GM23248 (cell line): ENCODE results near the gene CSMD2. TPM values are rescaled to one million over a fixed set of nuclear protein-coding genes. Genes with fewer than 3 reads are reported as not detected.

ENCODE experiments used
- DNase-seq: peaks from one replicate; pipeline ENCODE4 v3.0.0-alpha.2; 2015
- H2AFZ ChIP-seq: fragments of 200-600 bp; sonication (generic); 2 replicates; pipeline ENCODE4 v1.6.1; 2016; ENCODE audit warnings: antibody characterized with exemption
- H3F3A ChIP-seq: fragments of 200-600 bp; sonication (generic); 2 replicates; pipeline ENCODE4 v1.6.1; 2016; ENCODE audit warnings: mild to moderate bottlenecking, antibody characterized with exemption, mixed run types; ENCODE audit not compliant: insufficient read depth
- H3K27ac ChIP-seq: fragments of 200-600 bp; sonication (generic); 2 replicates; pipeline ENCODE4 v1.5.1; 2016; ENCODE audit warnings: mild to moderate bottlenecking
- H3K27me3 ChIP-seq: fragments of 200-600 bp; sonication (generic); replicated peaks from 2 replicates; pipeline ENCODE4 v1.6.1; 2016; ENCODE audit warnings: mild to moderate bottlenecking; ENCODE audit not compliant: insufficient read depth
- H3K36me3 ChIP-seq: fragments of 200-600 bp; sonication (generic); 2 replicates; pipeline ENCODE4 v1.6.1; 2016; ENCODE audit warnings: low read depth, mild to moderate bottlenecking
- H3K4me1 ChIP-seq: fragments of 200-600 bp; sonication (generic); 2 replicates; pipeline ENCODE4 v1.6.1; 2016; ENCODE audit warnings: mild to moderate bottlenecking; ENCODE audit not compliant: insufficient read depth
- H3K4me2 ChIP-seq: fragments of 200-600 bp; sonication (generic); one replicate; pipeline ENCODE4 v1.6.1; 2016; ENCODE audit warnings: mild to moderate bottlenecking; ENCODE audit not compliant: unreplicated experiment
- H3K4me3 ChIP-seq: fragments of 200-600 bp; sonication (generic); 2 replicates; pipeline ENCODE4 v1.5.1; 2016; ENCODE audit warnings: mild to moderate bottlenecking
- H3K79me2 ChIP-seq: fragments of 200-600 bp; sonication (generic); 2 replicates; pipeline ENCODE4 v1.6.1; 2016; ENCODE audit warnings: mild to moderate bottlenecking; ENCODE audit not compliant: insufficient read depth
- H3K9ac ChIP-seq: fragments of 200-600 bp; sonication (generic); 2 replicates; pipeline ENCODE4 v1.6.1; 2016; ENCODE audit warnings: mild to moderate bottlenecking
- H3K9me2 ChIP-seq: fragments of 200-600 bp; sonication (generic); 2 replicates; pipeline ENCODE4 v1.6.1; 2016; ENCODE audit warnings: mixed run types, mild to moderate bottlenecking, moderate library complexity; ENCODE audit not compliant: insufficient read depth
- H3K9me3 ChIP-seq: fragments of 200-600 bp; sonication (generic); one replicate; pipeline ENCODE4 v1.6.1; 2017; ENCODE audit warnings: low read depth
- H4K20me1 ChIP-seq: fragments of 200-600 bp; sonication (generic); 2 replicates; pipeline ENCODE4 v1.6.0; 2016; ENCODE audit not compliant: insufficient read depth
- EZH2 ChIP-seq: fragments of 200-600 bp; sonication (generic); IDR thresholded peaks from 2 replicates; pipeline ENCODE4 v1.6.1; 2018; ENCODE audit warnings: antibody characterized with exemption, mild to moderate bottlenecking; ENCODE audit not compliant: insufficient read depth, poor library complexity, severe bottlenecking
- EZH2phosphoT487 ChIP-seq: fragments of 200-600 bp; sonication (generic); IDR thresholded peaks from 2 replicates; pipeline ENCODE4 v1.6.1; 2018; ENCODE audit warnings: antibody characterized with exemption, moderate library complexity, mild to moderate bottlenecking, low read depth; ENCODE audit not compliant: insufficient read depth
- WGBS, 2 experiments: methylation state at CpG; one replicate each; pipeline ENCODE4 v1.1.6; 2015 to 2017; ENCODE audit warnings: low lambda C conversion rate in 2 of 2, low coverage in 1 of 2; ENCODE audit errors: missing lambda C conversion rate in 2 of 2; 5-methylcytosine and 5-hydroxymethylcytosine counted together
- in situ Hi-C: fragments of 300-500 bp; cut with MboI; formaldehyde crosslinking; loops from 2 replicates; pipeline ENCODE4 v1.15.0; 2020
- polyA plus RNA-seq: library from polyadenylated mRNA; unstranded; fragments of >200 nt; fragmentation: Nextera tagmentation; extraction: Ambion mirVana; gene quantifications from 2 replicates; pipeline ENCODE4 v1.2.1, GENCODE V29; 2016
- total RNA-seq: library from RNA; depleted of rRNA; stranded (reverse); fragments of >200 nt; shearing (Covaris generic); gene quantifications from 2 replicates; pipeline ENCODE4 v1.2.3, GENCODE V29; 2014

The CSMD2 gene
- total and polyA plus RNA-seq, 2 experiments from 2014 or later: 4.5 to 7.1 TPM

DNA sequence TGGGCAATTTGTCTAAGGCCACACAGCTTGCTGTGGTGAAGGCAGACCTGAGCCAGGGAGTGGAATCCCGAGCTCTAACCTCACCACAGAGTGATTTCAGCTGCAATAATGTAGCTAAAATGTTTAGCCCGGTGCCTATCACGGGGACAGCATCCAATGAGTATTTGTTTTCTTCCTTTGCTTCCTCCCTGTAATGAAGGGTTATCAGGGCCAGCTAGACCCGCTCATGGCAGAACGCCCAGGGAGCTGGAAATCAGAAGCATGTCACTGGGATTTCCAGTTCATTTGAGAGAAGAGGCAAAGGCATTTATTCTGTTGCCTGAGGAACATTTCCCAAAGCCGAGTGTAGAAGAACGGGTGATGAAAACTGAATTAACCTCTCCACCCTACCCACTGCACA lies 509.5 kb downstream of the CSMD2 start:
- no peak for DNase-seq
- 83 to 89% methylated on average over 7 of the region's 7 CpGs for WGBS, 2 experiments
- Histone ChIP-seq H3K9ac (no peak overlapping the region), H3K36me3 (no peaks in the 10 kb centered on the region; the same call in 1 of the 2 replicates), H3K4me3 (no peak overlapping the region), H3K4me1 (no peaks in the 10 kb centered on the region), H3K27me3 (no peaks in the 10 kb centered on the region), H3K9me2 (no peaks in the 10 kb centered on the region), H3K79me2 (no peaks in the 10 kb centered on the region), H3K9me3 (no peaks in the 10 kb centered on the region), H4K20me1 (no peaks in the 10 kb centered on the region), H3K27ac (no peak overlapping the region), H3F3A (no peaks in the 10 kb centered on the region), H3K4me2 (no peak overlapping the region), H2AFZ (no peak overlapping the region)
- in situ Hi-C loops: no loop called here
- TF ChIP-seq EZH2phosphoT487 (no peak), EZH2 (no peak)

GRCh38 chr1:33654267-33654834 lies 510.7 kb downstream of the CSMD2 start:
- no peaks in the 10 kb centered on the region for H3F3A ChIP-seq
- H3K79me2 ChIP-seq: no peaks in the 10 kb centered on the region
- no peaks in the 10 kb centered on the region; the same call in 1 of the 2 replicates for H3K36me3 ChIP-seq
- no peaks in the 10 kb centered on the region for H3K4me1 ChIP-seq
- H3K4me2 ChIP-seq: no peak overlapping the region
- in situ Hi-C loops: no loop called here
- no peaks in the 10 kb centered on the region for H3K9me3 ChIP-seq
- H3K27me3 ChIP-seq: no peaks in the 10 kb centered on the region
- H3K27ac ChIP-seq: no peak overlapping the region
- DNase-seq: peak; percentile 65
- no peak overlapping the region for H2AFZ ChIP-seq
- H3K9me2 ChIP-seq: no peaks in the 10 kb centered on the region
- TF ChIP-seq EZH2: no peak
- no peak for TF ChIP-seq EZH2phosphoT487
- 62 to 67% methylated on average over 7 of the region's 7 CpGs for WGBS, 2 experiments
- no peak overlapping the region for H3K9ac ChIP-seq
- H3K4me3 ChIP-seq: no peak overlapping the region
- H4K20me1 ChIP-seq: no peaks in the 10 kb centered on the region

- Histone ChIP-seq H4K20me1 (no peaks in the 10 kb centered on the region), H3K27me3 (no peaks in the 10 kb centered on the region), H3K79me2 (no peaks in the 10 kb centered on the region), H3K4me3 (no peak overlapping the region), H3K9me3 (no peaks in the 10 kb centered on the region), H3K9me2 (no peaks in the 10 kb centered on the region), H3K4me2 (no peak overlapping the region), H3K4me1 (no peaks in the 10 kb centered on the region), H3K9ac (no peak overlapping the region), H3K36me3 (no peaks in the 10 kb centered on the region; the same call in 1 of the 2 replicates), H3F3A (no peaks in the 10 kb centered on the region), H3K27ac (no peak overlapping the region), H2AFZ (no peak overlapping the region)
- in situ Hi-C loops: no loop called here
- TF ChIP-seq EZH2 (no peak), EZH2phosphoT487 (no peak)
- DNase-seq: no peak
- WGBS, 2 experiments: 98% methylated on average over 12 of the region's 12 CpGs
These were observed 511.8 kb downstream of the CSMD2 start for GRCh38 chr1:33653226-33653625.

DNA sequence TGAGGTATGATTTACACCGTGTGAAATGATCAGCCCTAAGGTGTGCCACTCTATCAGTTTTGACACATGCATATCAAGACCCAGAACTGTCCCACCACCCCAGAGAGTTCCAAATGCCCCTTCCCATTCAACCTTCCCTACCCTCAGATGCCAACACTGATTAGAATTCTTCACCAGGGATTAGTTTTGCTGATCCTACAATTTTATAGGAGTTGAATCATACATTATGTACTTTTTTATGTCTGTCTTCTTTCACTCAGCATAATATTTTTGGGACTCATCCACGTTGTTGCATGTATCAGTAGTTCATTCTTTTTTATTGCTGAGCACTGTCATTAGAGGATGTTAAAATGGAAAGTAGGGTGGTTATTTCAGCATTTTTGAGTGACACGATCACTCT lies 514.3 kb downstream of the CSMD2 start:
- H3K9me2 ChIP-seq: no peaks in the 10 kb centered on the region
- in situ Hi-C loops: no loop called here

DNA sequence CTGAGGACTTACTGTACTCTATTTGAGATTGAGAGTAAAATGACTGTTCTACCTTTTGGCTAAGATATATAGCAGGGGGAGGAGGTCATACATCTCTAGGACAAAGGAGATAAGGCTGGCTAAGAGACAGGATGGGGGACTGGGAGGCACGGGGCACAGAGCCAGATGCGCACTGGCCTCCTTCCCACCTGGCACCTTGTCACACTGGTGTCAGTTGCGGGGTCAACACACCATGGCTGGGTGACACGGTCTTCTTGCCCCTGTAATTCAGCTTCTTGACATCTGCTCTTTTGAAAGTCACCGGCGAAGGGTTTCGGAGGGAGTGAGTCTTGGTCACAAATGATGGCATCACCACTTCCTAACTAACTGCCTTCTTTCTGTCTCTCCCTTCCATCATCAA lies 515.3 kb downstream of the CSMD2 start:
- Histone ChIP-seq H3K9me3 (no peaks in the 10 kb centered on the region), H3K27me3 (no peaks in the 10 kb centered on the region), H3K9me2 (no peaks in the 10 kb centered on the region), H3K4me1 (no peaks in the 10 kb centered on the region), H3F3A (no peaks in the 10 kb centered on the region), H3K27ac (no peak overlapping the region), H3K4me3 (no peak overlapping the region), H2AFZ (no peak overlapping the region), H3K9ac (no peak overlapping the region), H3K79me2 (no peaks in the 10 kb centered on the region), H4K20me1 (no peaks in the 10 kb centered on the region), H3K4me2 (no peak overlapping the region), H3K36me3 (no peaks in the 10 kb centered on the region)
- WGBS, 2 experiments: 90 to 91% methylated on average over 7 of the region's 7 CpGs
- in situ Hi-C loops: loop anchor here (10.0 kb wide), 1 partner anchor 945 kb away; no protein-coding TSS in a partner anchor
- DNase-seq: no peak
- no peak for TF ChIP-seq EZH2
- no peak for TF ChIP-seq EZH2phosphoT487

More for the DNA sequence above, 514.3 kb downstream of the CSMD2 start:
- H3K9me3 ChIP-seq: no peaks in the 10 kb centered on the region
- 82 to 89% methylated on average over 3 of the region's 3 CpGs for whole genome bisulfite sequencing, 2 experiments
- no peak overlapping the region for H3K27ac ChIP-seq
- H3K9ac ChIP-seq: no peak overlapping the region
- no peaks in the 10 kb centered on the region for H3K36me3 ChIP-seq
- no peak overlapping the region for H3K4me3 ChIP-seq
- no peaks in the 10 kb centered on the region for H3K27me3 ChIP-seq
- no peaks in the 10 kb centered on the region for H3K4me1 ChIP-seq
- no peak overlapping the region for H3K4me2 ChIP-seq
- no peaks in the 10 kb centered on the region for H4K20me1 ChIP-seq
- no peak for TF ChIP-seq EZH2
- TF ChIP-seq EZH2phosphoT487: no peak
- H3K79me2 ChIP-seq: no peaks in the 10 kb centered on the region
- no peak for DNase-seq
- no peaks in the 10 kb centered on the region for H3F3A ChIP-seq
- H2AFZ ChIP-seq: no peak overlapping the region
